CD4-positive, alpha-beta T cell treated with Interleukin-1 beta for 1 hour (primary cell): Measurements from ENCODE around the gene RSAD1.

Experiments used
- DNase-seq, 2 donors: peaks; one replicate each; pipeline ENCODE4 v3.0.0-alpha.2; 2020 to 2022

The RSAD1 gene

DNA sequence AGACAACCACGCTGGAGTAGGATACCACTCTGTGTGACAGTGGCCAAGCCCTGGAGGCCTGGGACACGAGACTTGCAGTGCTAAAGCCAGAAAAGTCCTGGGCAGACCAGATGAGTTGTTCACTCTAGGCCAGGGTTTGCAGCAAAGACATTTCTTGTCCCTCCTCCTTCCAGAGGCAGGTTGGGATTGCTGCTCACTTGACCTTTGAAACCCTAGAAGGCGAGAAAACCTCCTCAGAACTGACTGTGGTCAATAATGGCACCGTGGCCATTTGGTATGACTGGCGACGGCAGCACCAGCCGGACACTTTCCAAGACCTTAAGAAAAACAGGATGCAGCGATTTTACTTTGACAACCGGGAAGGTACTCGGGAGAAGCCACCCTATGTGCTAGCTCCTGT lies 44.1 kb downstream of the RSAD1 start:
- no peak for DNase-seq

DNA sequence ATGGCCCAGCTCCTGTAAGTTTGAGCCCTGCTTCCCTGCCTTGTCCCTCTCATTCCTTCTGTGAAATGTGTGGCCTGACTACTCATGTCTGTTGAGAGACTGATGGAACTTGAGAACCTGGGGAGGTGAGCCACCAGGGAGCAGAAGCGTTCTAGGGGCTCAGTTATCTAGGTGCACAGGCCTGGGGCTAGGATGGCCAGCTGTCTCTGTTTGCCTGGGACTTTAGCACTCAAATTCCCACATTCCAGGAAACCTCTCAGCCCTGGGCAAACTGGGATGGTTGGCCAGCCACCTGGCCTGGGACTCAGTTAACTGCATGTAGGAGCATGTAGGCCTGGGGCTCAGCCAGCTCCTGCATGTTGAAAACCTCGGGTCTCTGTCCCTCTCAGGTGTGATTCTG lies 44.5 kb downstream of the RSAD1 start:
- no peak for DNase-seq

DNA sequence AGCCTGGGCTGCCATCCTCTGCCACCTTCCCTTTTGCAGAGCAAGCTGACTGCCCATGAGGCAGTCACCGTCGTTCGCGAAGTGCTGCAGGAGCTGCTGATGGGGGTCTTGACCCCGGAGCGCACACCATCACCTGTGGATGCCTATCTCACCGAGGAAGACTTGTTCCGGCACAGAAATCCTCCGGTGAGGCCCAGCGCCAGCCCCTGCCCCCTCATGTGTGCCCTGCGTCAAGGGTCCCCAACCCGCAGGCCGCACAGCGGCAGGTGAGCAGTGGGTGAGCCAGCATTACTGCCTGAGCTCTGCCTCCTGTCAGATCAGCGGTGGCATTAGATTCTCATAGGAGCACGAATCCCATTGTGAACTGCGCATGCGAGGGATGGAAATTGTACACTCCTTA lies 46.2 kb downstream of the RSAD1 start:
- DNase-seq: no peak

DNA sequence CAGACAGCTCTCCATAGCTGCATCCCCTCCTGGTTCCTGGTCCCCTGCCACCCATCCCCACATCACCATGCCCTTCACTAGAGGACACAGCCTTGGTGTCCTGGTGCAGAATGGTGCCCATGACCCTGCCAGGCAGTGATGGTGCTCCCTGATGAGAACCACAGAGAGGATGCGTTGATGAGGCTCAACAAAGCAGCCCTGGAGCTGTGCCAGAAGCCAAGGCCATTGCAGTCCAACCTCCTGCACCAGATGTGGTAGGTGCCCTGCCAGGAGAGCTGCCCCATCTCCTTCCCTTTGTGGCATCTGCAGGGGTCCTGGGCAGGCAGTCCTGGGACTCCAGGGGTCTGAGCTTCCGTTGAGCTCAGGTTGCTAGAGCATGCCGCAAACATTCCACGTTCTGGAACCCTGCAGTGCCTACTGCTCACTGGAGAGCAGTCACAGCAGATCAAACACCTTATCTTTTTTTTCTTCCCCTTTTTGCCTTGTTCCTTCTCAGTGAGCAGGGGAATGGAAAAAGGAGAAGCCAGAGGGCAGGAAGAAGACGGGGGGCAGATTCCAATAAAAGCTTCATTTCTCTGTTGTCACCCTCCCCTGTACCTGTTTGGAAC lies 48.6 kb downstream of the RSAD1 start:
- DNase-seq: no peak

DNA sequence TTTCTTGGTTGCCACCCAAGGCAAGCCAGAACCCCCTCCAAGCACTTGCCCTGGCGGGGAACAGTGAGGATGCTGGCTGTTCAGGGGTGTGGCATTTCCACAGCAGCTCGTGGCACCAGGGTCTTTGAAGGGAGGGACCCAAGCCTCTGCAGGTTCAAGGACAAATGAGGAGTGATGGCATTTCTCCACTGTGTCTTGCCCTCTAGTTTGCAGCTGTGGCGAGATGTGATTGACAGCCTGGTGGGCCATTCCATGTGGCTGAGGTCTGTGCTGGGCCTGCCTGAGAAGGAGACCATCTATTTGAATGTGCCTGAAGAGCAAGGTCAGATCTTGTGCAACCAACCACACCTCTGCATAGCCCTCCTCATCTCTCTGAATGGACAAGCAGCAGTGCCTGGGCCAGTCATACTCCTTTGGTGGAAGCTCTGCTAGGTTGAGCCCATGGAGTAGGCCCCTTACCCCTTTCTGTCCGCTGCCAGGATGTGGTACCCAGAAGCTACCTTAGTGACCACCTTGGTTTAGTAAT lies 49.4 kb downstream of the RSAD1 start:
- DNase-seq: no peak

DNA sequence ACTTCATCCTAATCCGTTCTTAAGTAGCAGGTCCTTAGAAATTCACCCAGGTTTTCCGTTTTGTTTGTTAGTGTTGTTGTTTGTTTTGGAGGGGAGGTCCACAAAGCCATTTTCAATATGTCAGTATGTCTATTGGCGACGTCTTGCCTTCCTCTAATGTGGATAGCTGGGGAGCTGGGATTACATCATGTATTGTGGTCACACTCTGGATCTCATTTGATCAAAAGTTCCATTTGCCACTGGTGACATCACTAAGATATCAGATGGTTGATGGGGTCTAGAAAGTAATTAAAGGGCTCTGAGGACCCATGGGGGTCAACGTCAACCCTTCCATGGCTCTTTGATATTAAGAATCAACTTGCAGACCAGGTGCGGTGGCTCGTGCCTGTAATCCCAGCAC lies 51.2 kb downstream of the RSAD1 start:
- no peak for DNase-seq

DNA sequence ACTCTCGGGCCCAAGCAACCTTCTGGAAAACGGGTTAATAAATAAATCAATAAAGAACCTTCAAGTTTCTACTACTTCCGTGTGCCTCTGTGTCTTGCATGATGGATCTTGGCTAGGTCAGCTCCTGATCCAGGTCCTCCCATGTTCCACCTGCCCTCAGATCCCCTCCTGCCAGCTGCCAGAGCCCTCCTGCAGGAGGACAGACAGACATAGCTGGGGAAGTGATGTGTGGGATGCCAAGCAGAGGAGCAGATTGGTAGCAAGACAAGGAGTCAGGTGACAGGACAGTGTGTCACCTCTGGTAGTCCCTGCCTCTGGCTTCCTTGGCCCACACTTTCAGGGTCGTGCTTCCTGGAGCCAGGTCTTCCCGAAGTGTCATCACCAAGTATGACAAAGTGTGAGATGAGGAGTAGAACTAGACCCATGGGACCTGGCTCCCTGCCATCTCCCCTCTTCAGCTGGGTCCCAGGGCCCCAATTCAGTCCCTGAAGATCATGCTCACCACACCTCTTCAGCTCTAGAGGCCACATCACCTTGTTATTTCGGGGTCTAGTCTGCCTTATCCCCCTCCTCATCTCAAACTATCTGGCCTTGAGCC lies 52.9 kb downstream of the RSAD1 start:
- no peak for DNase-seq

DNA sequence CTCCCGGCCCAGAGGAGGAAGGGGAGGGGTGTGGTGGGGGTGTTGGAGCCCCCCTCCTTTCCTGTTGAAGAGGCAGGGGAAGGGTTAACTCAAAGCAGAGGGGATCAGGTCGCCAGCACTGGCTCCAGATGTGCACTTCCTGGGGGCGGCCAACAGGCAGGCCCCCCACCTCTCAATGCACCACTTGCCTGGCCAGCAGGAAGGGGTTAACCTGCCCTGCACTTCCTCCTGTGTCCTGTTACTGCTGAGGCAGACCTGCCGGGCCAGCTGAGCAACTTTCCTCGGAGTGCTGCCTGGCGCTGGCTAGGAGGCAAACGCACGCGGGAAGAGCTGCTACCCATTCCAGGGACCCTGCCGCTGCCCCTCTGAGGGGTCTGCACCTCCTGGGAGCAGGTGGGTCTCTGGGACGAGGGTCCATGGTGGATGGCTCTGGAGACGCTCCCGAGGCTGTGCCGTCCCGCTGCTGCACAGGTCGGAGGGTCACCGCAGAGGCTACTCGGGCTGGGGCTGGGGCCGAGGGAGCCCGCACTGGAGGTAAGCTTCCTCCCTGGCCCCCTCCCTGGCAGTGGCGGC lies 53.9 kb downstream of the RSAD1 start, which contains the start of gene EPN3:
Gene EPN3, plus strand, starts transcription at position 284 of the 573 bp plus-strand sequence. CDS start 3,822 bp downstream, outside the sequence.
- DNase-seq: no peak

DNA sequence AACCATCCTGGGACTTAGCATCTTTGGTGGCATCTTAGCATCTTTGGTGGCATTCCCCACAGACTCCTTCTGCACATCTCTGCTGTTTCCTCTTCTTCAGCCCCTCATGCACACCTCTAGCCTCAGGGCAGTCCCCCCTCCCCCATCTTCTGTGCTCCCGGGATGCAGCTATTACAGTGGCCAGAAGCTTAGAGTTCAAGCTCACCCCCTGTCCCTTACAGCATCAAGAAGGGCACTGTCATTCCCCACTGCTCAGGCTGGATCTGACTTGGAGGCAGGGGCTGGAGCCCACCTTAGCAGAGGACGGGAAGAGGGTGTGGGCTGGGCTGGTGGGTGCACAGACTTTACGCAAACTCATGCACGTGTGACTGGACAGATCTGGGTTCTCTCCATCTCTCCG lies 54.5 kb downstream of the RSAD1 start:
- DNase-seq: no peak

DNA sequence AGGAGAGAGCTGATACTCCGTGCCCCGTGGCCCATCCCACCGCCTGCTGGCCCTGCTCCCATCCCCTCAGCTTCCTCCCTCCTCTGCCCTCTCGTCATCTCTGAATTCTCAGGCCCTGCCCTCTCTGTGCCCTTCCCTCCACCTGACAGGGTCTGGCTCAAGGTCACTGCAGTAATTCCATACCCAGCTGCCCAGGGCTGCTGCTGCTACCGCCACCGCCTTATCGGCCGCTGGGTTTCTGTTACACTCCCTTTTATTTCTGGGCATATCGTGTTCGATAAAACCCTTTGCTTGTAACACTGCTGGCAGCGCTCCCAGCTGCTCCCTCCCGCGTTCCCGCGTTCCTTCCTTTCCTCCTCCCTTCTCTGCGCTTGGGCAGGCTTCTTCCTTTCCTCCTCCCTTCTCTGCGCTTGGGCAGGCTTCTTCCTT lies 55.1 kb downstream of the RSAD1 start:
- DNase-seq: no peak

DNA sequence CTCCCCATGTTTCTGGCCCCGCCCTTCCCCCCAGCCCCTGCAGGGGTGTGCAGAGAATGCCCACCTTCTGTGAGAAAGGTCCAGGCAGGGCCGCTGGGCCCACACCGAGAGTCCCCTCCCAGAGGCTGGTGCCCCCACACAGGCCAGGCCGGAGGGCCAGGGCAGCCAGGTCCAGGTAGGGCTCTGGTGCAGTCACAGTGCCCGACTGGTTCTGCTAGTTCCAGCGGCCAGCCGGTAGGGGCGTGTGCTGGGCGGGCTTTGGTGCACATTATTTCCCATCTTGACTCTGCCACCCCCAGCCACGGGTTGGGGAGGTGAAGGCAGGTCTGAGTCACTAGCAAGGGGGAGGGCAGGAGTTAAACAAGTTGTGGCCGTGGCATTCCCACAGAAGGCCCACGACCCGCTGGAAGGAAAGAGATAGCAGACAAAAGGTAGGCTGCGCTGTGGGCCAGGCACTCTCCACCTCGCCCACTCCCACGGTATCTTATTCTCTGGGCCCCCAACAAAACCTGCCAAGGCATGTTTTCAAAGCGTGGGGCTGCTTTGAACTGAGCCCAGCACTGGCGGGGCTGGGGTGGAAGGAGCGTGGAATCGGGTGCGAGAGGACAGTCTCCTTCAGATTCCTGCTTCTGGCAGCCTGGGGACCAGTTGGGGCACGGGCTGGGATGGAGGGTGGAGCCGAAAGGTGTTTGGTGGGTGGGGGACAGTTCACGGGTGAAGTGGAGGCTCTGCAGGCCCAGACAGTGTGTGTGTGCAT lies 55.7 kb downstream of the RSAD1 start:
- no peak for DNase-seq

DNA sequence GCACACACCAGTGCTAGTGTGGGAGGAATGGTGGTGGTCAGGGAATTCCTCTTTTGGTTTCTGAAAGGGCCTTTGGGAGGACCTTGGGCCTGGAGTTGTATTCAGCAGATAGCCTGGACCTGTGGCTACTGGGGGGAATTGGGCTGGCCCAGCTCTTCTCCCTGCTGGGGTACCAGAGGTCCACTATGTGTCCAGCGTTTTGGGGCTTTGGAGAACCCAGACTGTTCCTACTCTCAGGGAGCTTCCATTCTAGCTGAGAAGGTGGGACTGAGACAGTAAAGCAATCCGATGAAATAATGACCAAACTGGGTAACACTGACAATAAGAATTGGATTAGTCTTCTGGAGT lies 56.3 kb downstream of the RSAD1 start:
- DNase-seq: no peak

DNA sequence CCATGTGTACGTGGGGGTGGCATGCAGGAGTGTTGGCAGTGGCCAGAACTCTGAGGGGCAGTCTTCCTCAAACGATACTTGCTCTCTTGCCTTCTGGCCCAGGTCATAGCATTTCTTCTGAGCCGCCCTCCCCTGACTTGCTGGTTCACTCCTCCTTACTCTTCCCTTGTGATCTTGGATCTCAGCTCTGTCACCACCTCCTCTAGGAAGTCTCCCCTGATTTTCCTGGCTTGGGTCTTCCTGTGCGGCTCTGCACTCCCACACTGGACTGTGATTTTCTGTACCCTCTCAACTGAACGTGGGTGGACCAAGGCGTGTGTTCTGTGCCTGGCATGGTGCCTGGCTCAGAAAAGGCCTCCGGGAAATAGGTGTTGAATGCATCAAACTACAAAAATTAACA lies 56.7 kb downstream of the RSAD1 start:
- no peak for DNase-seq
